ENCODE measurements around the gene ALG8.

ALG8 gene

DNA sequence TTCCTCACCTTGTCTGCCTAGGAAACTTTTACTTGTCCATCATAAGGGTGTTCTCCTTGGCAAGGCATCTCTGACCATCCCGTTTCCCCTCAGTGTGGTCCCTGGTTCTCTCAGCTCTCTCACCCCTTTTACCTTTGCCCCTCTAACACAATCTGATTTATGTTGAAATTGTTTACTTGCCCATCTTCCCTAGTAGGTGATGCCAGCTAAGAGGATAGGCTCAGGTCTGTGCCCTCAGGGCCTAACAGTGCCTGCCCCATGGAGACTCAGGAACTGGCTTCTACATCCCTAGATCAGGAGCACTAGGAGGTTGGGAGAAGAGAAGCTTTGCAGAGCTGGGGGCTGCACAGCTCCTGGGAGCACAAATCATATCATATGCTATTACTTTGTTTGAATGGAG is 21.1 kb upstream of the ALG8 start:
- no peak for DNase-seq (ENCODE audit: low spot score)

DNA sequence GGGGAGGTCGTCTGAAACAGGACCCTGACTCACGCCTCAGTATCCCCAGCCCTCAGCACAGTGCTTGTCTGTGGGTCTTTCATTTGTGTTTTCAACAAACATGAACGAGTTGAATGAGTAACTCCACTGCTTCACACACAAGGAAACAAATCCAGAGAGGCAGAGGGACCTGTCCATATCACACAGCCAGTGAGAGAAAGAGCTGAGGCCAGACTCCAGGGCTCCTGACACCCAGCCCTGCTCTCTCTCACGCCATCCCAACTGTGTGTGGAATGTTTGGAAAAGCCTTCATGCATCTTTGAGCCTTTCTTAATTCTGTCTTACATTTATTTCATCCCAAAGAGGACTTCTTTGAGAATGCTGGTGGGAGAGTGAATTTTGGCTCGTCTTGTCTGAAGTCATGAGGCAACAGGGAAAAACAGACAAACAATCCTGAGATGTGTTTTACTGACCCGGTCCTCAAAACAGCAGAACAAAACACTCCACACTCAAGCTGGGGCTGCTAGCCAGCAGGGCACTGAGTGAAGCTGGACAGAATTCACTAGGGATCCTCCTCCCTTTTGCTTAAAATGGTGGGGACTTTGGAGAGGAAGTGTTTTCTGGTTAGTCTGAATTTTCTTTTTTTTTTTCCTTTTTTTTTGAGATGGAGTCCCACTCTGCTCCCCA is 19.7 kb upstream of the ALG8 start:
- DNase-seq (ENCODE audit: low spot score), result no peak

DNA sequence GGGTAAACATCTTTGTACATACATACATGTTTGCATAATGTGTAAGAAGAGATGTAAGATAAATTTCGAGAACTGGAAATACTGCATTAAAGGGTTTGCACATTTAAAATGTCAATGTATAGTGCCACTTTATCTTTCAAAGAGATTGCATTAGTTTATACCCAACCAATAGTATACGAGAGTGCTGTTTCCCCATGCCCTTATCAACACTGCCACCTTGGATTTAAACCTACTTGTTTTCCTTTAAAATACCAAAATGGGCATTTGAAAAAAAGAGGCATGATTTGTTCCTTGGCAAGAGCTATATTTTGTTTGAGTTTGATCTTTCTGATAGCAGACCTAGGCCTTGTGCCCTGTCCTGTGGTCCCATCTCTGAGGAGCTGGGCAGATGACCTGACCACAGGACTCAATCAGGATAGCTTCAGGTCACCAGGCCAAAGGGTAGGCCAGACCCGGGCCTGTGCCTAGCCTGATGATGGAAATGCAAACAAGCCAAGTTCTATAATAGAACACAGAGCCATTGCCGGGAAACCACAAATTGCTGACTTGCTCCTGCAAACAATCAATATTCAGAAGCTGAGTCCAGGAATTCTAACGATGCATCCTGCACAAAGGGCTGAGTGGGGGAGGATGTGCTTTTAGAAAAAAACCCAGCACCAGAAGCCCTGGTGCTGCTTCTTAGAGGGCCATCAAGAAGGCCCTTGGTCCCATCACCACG is 16.9 kb upstream of the ALG8 start:
- no peak for DNase-seq (ENCODE audit: low spot score)

DNA sequence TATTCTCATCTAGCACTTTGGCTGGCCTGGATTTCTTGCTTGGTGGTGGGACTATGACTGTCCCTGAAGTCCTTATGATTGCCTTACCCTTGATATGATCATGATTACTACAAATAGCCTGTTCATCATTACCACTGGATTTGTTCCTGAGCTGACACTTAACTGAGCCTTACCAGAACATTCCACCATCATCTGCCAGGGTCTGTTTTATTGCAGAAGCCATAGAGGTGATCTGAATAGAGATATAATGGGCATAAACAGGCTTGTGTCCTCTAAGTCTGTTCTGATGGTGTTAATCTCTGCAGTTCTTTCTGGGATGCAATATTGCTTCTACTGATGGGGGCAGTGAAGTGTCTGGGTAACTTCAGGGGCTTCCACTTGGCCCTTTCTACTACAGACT is 12.4 kb upstream of the ALG8 start:
- DNase-seq (ENCODE audit: low spot score), result no peak

DNA sequence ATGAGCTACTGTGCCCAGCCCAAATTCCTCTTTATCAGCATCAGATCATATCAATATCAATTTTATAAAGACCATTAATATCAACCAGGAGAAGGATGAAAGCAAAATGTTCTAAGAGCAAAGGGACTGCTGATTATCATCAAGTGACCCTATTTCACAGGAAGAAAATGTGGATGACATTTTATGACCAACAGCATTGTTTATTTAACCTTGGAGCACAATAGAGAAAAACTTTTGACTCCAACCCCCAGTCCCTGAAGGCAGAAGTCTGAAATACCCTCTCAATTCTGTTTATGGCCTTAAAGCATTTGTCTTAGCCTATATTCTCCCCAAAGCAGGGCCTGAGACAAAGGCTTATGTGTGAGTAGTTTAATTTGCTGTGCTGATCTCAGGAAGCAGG is 11.3 kb upstream of the ALG8 start:
- no peak for DNase-seq (ENCODE audit: low spot score)

DNA sequence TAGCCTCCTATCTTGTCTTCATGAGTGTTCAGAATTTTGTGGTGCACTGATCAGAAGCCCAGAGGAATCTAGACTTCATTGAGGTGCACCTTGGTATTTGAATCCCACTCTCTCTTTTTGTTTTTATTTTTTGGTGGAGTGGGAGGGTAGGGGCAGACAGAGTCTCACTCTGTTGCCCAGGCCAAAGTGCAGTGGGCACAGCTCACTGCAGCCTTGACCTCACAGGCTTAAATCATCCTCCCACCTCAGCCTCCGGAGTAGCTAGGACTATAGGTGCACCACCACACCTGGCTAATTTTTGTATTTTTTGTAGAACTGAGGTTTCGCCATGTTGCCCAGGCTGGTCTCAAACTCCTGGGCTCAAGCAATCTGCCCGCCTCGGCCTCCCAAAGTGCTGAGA is 10.9 kb upstream of the ALG8 start:
- DNase-seq (ENCODE audit: low spot score), result no peak

DNA sequence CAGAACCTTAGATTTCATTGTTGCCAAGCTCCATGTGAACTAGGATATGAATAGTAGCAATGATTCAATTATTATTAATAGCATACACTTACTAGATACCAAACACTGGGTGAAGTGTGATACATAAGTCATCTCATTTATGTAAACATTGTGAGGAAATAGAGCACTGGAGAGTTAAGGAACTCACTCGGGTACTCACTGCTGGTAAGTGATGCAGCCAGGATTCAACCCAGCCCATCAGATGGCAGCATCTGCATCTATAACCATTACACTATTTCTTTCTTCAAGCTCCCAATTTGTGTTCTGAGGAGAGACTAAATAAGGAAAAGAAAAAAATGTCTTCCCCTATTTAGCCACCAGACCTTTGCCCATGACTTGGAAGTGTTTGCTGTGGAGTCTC is 10.2 kb upstream of the ALG8 start:
- DNase-seq (ENCODE audit: low spot score), result no peak

DNA sequence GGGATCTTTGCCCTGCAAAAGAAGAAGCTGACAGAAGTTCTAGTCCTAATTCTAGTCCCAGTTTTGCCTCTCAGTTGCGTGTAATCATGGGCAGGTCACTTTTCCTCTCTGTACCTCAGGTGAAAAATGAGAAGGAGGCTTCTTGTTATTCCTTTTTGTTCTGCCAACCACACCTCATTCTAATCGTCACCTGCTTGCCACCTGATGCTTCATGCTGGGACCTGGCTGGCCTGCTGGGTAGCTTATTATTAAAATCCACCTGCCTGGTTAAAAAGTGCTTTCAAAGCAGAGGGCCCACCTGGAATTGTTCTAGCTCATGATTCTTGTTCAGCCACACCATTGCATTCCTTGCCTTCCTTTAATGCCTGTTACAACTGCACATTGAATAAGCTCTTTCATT is 8.4 kb upstream of the ALG8 start:
- no peak for DNase-seq (ENCODE audit: low spot score)

DNA sequence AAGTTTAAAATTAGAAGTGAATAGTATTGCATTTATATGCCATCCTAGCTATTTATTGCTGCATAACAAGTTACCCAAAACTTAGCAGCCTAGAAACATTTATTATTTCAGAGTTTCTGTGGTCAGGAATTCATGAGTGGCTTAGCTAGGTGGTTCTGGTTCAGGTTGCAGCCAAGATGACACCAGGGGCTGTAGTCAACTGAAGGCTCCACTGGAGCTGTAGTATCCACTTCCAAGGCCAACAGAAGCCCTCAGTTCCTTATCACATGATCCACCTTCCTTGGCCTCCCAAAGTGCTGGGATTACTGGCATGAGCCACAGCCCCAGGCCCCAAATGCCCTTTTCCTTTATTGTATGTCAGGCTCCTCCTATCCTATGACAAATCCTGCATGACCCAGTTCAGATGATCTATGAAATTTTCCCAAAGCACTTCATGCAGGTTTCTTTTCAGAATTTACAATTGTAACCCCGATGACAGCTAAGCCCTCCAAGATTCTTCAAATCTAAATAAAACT is 6.1 kb upstream of the ALG8 start:
- no peak for DNase-seq (ENCODE audit: low spot score)

DNA sequence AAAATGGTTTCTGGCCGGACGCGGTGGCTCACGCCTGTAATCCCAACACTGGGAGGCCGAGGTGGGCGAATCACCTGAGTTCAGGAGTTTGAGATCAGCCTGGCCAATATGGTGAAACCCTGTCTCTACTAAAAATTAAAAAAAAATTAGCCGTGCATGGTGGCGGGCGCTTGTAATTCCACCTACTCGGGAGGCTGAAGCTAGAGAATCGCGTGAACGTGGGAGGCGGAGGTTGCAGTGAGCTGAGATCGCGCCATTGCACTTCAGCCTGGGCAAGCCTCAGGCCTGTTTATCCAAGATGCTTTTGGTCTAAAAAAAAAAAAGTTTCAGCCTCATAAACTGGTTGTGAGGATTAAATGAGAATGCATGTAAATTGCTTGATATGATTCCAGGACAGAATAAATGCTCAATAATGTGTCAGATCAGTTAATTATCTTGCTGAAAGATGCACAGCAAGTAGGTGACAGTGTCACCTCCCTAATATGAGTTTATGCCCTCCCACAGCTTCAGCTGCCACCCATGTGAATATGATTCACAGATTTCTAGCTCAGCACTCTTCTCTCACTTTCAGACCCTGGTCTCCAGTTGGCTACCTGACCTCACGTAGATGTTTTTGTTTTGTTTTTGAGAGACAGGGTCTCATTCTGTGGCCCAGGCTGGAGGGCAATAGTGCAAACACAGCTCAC is 1.1 kb upstream of the ALG8 start:
- DNase-seq (ENCODE audit: low spot score), result no peak

DNA sequence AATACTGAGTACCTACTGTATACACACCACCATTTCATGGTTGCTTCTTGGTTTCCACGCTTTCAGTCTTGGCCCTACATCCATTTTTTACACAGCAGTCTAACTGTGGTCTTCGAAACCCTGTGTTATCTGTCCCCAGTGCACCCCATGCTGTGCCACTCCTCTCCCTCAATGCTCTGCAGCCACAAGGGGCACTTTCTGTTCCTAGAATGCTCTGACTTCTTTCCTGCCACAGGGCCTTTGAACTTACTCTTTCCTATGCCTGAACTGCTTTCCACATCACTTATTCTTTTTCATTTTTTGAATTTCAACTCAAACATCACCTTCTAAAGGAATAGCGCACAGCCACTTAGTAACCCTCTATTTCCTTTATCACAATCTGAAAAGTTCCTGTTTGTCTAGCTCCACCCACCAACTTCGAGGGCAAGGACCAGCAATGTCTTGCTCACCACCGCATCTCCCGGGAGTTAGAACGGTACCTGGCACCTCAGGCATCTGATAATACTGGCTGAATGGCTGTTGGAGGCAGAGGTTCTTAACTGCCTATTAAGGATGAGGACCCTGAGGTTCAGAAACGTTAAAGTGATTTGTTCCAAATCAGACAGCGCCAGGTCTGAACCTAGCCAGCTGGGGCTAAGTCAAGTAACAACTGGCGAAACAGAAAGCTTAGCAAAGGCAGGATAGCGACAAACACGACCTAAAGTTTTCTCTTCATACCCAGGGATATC is 568 bp downstream of the ALG8 start:
- DNase-seq (ENCODE audit: low spot score), result peak; percentile 40

DNA sequence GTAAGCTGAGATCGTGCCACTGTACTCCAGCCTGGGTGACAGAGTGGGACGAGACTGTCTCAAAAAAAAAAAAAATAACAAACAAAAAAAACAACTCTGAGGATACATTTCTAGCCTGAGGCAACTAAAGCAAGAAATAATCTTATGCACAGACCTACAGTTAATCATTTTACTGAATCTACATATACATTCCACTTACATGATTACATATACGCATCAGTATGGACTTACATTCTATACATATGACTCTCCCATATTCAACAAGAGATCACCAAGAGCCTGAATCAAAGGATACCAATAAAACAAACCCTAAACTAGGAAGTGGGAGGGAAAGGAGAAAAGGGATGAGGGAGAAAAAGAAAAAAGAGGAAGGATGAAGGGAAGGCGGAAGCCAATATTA is 1.1 kb downstream of the ALG8 start:
- DNase-seq (ENCODE audit: low spot score), result no peak

DNA sequence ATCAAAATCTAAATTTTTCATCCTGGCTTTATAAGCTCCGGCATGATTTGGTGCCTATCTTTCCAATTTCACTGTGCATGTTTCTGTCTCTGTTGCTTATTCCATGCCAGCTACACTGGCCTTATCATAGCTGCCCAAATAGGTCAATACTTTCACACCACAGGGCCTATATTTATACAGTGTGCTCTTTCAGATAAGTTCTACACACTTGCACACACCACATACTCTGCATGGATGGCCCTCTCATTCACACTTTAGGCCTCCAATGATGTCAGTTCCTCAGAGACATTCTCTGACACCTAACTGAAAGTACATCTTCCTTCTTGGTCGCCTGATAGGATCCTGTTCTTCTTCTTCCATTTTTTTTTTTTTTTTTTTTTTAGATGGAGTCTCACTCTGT is 7.0 kb downstream of the ALG8 start:
- DNase-seq (ENCODE audit: low spot score), result no peak

DNA sequence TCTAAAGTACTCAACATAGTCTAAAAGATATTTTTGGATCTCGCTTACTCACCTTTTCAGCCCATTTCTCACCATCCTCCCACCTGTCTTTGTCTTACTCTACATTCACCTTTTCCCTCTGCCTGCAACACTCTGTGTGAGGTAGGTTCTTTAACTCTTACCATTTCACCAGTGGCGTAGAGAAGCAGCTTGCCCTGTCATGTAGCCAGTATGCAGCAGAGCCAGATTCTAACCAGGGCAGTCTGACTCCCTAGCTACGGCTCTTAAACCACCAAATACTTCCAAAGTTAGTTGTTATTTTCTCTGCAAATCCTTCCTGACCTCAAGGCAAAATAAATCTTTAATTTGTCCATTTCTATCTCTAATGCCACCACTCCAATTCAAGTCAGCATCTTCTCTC is 7.5 kb downstream of the ALG8 start:
- DNase-seq (ENCODE audit: low spot score), result no peak

DNA sequence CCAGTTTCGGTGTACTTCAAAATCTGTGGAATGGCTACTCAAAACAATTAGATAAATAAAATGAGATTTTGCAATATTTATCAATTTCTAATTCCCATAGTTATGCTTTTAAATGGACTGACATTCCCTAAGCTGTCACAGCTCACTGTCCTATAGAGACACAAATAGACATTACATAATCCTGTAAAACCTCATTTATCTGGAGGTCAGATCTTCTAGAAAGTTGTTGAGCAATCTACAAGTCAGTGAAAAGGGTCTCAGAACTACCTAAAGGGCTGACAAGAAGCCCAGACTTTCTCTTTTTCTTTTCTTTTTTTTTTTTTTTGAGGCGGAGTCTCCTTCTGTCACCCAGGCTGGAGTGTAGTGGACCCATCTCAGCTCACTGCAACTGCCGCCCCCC is 12.0 kb downstream of the ALG8 start:
- DNase-seq (ENCODE audit: low spot score), result no peak

DNA sequence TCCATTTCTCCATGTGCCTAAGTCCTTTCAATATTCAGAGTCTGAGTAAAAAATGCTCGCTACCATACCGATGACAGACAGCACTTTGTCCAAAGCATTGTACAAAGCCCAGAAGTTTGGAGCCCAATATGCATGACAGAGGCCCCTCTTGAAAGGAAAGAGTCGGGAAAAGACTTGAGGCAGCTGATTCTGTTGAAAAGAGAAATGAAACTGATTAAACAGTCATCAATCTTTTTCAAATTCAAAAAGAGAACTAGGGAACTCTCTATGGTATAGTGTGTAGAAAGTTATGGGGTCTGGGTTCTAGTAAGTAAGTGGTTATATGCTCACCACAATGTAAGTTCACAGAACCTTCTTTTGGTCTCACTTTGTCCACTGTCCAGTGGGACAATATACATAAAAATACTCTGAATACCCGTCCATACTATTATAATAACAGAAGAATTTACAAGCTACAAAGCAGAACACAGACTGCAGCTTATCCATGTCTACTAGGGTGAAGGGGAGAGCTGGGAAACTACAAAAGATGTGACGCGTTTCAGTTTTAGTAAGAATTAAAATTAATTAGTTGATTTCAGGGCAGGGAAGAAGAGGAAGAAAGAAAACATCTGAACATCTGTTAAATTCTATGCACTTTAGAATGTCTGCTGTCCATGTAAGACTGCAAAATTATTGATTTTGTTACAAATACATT is 26.7 kb downstream of the ALG8 start:
- no peak for DNase-seq (ENCODE audit: low spot score)

DNA sequence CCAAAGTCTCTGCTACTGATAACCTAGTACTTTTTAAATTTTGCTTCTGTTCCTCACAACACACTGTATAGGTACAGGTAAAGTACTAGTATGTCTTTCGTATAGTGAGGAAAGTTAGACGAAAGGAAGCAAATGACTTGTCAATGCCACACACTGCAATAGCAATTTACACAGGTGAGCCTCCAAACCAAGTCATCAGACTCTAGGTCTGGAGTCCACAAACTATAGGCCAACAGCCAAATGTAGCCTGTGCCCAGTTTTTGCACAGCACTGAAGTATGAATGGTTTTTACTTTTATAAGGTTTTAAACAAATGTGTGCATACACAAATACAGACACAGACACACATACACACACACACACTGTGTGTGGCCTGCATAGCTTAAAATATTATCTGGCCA is 28.1 kb downstream of the ALG8 start:
- DNase-seq (ENCODE audit: low spot score), result no peak

DNA sequence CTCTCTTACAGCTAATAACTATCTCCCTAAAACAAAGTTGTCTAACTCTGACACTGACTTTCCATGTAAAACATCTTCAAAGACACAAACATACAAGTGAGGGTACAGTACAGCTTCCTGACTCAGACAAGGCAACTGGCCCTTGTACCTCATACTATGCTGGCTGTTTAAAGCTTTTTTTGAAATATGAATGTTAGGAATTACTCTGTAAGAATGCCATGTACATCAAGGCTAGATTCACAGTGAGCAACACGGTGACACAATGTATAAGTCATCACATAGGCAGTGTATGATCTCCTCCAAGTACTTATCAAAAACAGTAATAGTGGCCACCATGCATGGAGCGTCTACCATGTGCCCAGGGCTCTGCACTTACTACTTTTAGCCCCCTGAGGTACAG is 28.6 kb downstream of the ALG8 start:
- DNase-seq (ENCODE audit: low spot score), result no peak

DNA sequence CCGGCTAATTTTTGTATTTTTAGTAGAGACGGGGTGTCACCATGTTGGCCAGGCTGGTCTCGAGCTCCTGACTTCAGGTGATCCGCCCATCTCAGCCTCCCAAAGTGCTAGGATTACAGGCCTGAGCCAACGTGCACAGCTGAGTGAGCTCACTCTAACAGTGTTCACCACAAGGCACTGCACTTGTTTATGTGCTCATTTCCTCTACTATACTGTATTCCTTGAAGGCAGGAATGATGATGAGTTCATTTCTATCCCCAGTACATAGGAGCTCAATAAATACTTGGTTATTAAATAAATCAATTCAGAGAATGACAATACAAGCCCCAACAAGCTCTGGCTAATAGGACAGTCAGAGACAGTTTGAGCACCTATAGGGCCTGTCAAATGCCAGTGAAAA is 29.1 kb downstream of the ALG8 start:
- no peak for DNase-seq (ENCODE audit: low spot score)

DNA sequence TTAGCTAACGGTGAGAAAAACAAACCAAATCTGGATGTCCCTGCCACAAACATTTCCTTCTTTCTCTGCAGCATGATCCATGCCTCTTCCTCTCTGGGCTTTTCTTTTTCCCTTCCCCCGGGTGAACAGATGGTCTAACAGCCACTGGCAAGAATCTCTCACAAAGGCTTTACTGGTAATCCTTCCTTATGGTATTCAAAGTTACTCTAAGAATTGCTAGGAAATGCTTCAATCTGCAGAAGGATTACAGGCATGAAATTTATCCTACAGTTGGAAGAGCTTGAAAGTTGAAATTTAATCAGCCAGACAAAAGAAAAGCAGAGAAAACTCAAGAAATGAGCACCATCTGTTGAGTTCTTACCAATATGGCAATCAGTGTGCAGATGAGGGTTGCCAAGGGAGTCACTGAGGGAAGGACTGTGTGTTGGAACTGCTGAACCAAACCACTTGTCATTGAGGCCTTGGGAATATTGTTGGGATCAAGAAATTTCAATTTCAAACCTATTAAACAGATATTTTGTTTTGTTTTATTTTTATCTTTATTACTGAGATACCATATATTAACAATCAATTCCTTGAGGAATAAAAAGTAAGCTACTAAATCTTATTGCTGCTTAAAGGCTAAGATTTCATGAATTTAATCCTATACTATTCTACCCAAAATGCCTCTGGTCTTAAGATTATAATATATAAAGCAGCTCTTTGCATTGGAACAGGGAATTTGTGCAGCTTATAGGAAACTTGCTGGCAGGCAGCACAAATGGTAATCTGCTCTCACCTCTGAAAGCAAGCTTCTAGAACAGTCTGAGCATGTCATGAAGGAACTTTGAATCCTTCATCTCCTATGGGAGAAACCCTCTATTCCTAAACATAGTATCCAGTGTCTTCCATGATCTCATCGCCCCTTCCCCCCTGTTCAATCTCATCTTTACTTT is 30.1 kb downstream of the ALG8 start:
- DNase-seq (ENCODE audit: low spot score), result peak; percentile 71
